ENCODE results near the gene AP1M2. TPM values are rescaled to one million over a fixed set of nuclear protein-coding genes. Genes with fewer than 3 reads are reported as not detected.

The AP1M2 gene
- total RNA-seq, 1 experiment from 2014 or later, result 10.1 TPM

DNA sequence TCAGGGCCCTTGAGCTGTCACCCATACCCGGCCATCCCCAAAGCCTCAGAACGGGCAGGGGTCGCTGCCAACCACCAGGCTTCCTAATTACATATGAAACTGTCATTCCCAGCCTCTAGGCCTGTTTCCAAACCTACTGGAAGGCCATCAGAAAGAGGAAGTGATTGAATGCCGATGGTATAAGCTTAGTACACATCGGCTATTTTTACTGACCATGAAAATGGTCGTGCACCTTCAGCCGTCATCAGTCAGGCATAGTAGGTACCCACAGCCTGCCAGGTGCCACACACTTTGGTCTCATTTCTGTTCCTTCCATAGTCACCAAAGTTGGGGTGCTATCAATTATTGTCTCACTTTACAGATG, 31.5 kb downstream of the AP1M2 start:
- no TSS peak for BruUV-seq (replicated peaks)
- no peaks in the 10 kb centered on the region for H3K9me3 ChIP-seq (ENCODE audit: control insufficient read depth, insufficient read depth, low read depth, low read length)
- in situ Hi-C loops (cut with HindIII; ENCODE audit: low pct_unique_long_range_greater_than_20kb, low sequenced_read_pairs) (no loop called here), intact Hi-C loops (cut with micrococcal nuclease; ENCODE audit: unreplicated experiment) (no loop called here)
- no peaks in the 10 kb centered on the region for H3K27me3 ChIP-seq (ENCODE audit: control insufficient read depth, insufficient read depth, low read length)
- H3K27ac ChIP-seq (ENCODE audit: low read length), result no peak overlapping the region
- no peaks in the 10 kb centered on the region for H3K4me1 ChIP-seq (ENCODE audit: control insufficient read depth, insufficient read depth, low read length)
- CTCF ChIA-PET, result no interaction called here
- no peak overlapping the region for H3K4me3 ChIP-seq (ENCODE audit: low read depth in 2 of 2, low read length in 2 of 2)
- POLR2A ChIA-PET, result no interaction called here
- ATAC-seq (no peak), DNase-seq (ENCODE audit: low read depth, low spot score) (no peak)
- peaks cover 3% of the 10 kb centered on the region; the same call in 1 of the 2 replicates for H3K36me3 ChIP-seq (ENCODE audit: control insufficient read depth, insufficient read depth, low read length)
- TF ChIP-seq SIN3A (IDR thresholded peaks at IDR 0.05; ENCODE audit: borderline replicate concordance, insufficient read depth, low read depth, low read length), result no peak
- TF ChIP-seq, protein P1, sequence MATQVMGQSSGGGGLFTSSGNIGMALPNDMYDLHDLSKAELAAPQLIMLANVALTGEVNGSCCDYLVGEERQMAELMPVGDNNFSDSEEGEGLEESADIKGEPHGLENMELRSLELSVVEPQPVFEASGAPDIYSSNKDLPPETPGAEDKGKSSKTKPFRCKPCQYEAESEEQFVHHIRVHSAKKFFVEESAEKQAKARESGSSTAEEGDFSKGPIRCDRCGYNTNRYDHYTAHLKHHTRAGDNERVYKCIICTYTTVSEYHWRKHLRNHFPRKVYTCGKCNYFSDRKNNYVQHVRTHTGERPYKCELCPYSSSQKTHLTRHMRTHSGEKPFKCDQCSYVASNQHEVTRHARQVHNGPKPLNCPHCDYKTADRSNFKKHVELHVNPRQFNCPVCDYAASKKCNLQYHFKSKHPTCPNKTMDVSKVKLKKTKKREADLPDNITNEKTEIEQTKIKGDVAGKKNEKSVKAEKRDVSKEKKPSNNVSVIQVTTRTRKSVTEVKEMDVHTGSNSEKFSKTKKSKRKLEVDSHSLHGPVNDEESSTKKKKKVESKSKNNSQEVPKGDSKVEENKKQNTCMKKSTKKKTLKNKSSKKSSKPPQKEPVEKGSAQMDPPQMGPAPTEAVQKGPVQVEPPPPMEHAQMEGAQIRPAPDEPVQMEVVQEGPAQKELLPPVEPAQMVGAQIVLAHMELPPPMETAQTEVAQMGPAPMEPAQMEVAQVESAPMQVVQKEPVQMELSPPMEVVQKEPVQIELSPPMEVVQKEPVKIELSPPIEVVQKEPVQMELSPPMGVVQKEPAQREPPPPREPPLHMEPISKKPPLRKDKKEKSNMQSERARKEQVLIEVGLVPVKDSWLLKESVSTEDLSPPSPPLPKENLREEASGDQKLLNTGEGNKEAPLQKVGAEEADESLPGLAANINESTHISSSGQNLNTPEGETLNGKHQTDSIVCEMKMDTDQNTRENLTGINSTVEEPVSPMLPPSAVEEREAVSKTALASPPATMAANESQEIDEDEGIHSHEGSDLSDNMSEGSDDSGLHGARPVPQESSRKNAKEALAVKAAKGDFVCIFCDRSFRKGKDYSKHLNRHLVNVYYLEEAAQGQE (IDR thresholded peaks at IDR 0.05; ENCODE audit: insufficient read depth in 1 of 2, low read depth in 2 of 2, low read length in 1 of 2), result no peak
- no peak for TF ChIP-seq POLR2AphosphoS5 (IDR thresholded peaks at IDR 0.05; ENCODE audit: low read depth, low read length)
- TF ChIP-seq, protein P2, sequence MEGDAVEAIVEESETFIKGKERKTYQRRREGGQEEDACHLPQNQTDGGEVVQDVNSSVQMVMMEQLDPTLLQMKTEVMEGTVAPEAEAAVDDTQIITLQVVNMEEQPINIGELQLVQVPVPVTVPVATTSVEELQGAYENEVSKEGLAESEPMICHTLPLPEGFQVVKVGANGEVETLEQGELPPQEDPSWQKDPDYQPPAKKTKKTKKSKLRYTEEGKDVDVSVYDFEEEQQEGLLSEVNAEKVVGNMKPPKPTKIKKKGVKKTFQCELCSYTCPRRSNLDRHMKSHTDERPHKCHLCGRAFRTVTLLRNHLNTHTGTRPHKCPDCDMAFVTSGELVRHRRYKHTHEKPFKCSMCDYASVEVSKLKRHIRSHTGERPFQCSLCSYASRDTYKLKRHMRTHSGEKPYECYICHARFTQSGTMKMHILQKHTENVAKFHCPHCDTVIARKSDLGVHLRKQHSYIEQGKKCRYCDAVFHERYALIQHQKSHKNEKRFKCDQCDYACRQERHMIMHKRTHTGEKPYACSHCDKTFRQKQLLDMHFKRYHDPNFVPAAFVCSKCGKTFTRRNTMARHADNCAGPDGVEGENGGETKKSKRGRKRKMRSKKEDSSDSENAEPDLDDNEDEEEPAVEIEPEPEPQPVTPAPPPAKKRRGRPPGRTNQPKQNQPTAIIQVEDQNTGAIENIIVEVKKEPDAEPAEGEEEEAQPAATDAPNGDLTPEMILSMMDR (IDR thresholded peaks at IDR 0.05), result no peak

DNA sequence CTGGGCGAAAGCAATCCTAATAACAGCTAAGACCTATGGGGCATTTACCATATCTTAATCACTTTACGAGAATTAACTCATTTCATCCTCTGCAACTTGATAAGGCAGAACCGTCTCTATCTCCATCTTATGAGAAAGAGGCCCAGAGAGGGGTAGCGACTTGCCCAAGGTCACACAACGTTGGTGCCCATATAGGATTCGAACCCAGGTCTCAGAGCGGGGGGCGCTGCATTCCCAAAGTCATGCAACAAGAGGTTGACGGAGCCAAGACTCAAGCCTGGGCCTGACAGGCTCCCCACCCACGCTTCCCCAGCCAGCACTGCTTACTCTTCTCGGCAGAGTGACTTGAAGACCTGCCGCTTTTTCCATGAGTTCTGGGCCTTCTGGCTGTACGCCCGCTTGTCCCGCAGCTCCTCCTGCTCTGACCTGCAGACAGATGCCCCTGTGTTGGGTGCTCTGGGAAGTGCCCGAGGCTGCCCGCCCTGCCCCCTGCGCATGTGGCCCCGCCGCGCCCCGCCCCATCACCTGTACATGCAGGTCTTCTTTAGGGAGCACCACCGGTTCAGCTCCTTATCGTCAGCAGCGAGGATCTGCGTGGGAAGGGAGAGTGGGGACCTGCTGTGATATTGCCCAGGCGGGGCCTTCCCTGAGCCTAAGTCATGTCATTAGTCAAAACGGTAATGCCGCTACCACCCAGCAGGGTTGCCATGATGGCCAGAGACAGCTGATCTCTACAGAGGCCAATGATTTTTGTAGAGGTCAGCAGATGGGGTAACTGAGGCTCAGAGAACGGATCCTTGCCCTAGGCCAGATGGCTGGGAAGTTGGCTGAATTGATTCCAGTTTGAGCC, 32.1 kb downstream of the AP1M2 start:
- Histone ChIP-seq H3K36me3 (ENCODE audit: control insufficient read depth, insufficient read depth, low read length) (peaks cover 3% of the 10 kb centered on the region; the same call in 1 of the 2 replicates), H3K27me3 (ENCODE audit: control insufficient read depth, insufficient read depth, low read length) (no peaks in the 10 kb centered on the region), H3K27ac (ENCODE audit: low read length) (no peak overlapping the region), H3K4me1 (ENCODE audit: control insufficient read depth, insufficient read depth, low read length) (no peaks in the 10 kb centered on the region), H3K4me3 (ENCODE audit: low read depth in 2 of 2, low read length in 2 of 2) (no peak overlapping the region), H3K9me3 (ENCODE audit: control insufficient read depth, insufficient read depth, low read depth, low read length) (no peaks in the 10 kb centered on the region)
- DNase-seq (ENCODE audit: low read depth, low spot score), result no peak
- BruUV-seq (replicated peaks), result no TSS peak
- CTCF ChIA-PET, result no interaction called here
- no peak for TF ChIP-seq SIN3A (IDR thresholded peaks at IDR 0.05; ENCODE audit: borderline replicate concordance, insufficient read depth, low read depth, low read length)
- intact Hi-C loops (cut with micrococcal nuclease; ENCODE audit: unreplicated experiment), result no loop called here
- no peak for ATAC-seq
- POLR2A ChIA-PET, result no interaction called here
- in situ Hi-C loops (cut with HindIII; ENCODE audit: low pct_unique_long_range_greater_than_20kb, low sequenced_read_pairs), result no loop called here

DNA sequence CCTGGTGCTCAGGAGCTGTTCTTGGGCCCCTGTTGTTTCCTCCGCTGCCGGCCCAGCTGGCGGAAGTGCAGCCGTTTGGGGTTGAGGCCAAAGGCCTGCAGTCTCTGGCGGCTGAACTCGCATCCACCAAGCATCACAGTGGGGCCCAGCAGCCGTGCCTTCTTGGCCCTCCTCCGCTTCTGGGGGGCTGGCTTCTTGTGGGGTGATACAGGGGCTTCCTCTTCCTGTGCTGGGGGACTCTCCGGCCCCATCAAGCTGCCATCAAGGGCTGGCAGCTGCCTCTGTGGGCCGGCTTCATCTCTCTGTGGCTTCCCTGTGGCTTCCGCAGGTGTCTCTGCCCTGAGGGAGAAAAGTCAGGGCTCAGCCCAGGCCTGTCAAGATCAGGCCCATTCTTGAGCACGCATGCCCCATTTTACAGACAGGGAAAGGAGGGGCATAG, 33.1 kb downstream of the AP1M2 start:
- no peaks in the 10 kb centered on the region for H3K36me3 ChIP-seq (ENCODE audit: control insufficient read depth, insufficient read depth, low read length)
- no peaks in the 10 kb centered on the region for H3K9me3 ChIP-seq (ENCODE audit: control insufficient read depth, insufficient read depth, low read depth, low read length)
- no peaks in the 10 kb centered on the region for H3K4me1 ChIP-seq (ENCODE audit: control insufficient read depth, insufficient read depth, low read length)
- in situ Hi-C loops (cut with HindIII; ENCODE audit: low pct_unique_long_range_greater_than_20kb, low sequenced_read_pairs) (no loop called here), intact Hi-C loops (cut with micrococcal nuclease; ENCODE audit: unreplicated experiment) (no loop called here)
- POLR2A ChIA-PET, result interaction anchor here (0.6 kb wide), 1 partner anchor 166 kb away, joined by 5 read pairs; no protein-coding TSS in a partner anchor
- no peak overlapping the region for H3K4me3 ChIP-seq (ENCODE audit: low read depth in 2 of 2, low read length in 2 of 2)
- no peaks in the 10 kb centered on the region for H3K27me3 ChIP-seq (ENCODE audit: control insufficient read depth, insufficient read depth, low read length)
- ATAC-seq (no peak), DNase-seq (ENCODE audit: low read depth, low spot score) (no peak)
- CTCF ChIA-PET, result no interaction called here
- TF ChIP-seq SIN3A (IDR thresholded peaks at IDR 0.05; ENCODE audit: borderline replicate concordance, insufficient read depth, low read depth, low read length) (no peak), TCF7L2 (IDR thresholded peaks at IDR 0.05; ENCODE audit: low read depth, low read length) (no peak), POLR2AphosphoS5 (IDR thresholded peaks at IDR 0.05; ENCODE audit: low read depth, low read length) (no peak)
- TF ChIP-seq, protein P2 (IDR thresholded peaks at IDR 0.05), result no peak
- TF ChIP-seq, protein P1 (IDR thresholded peaks at IDR 0.05; ENCODE audit: insufficient read depth in 1 of 2, low read depth in 2 of 2, low read length in 1 of 2), result no peak
- BruUV-seq (replicated peaks), result no TSS peak
- no peak overlapping the region for H3K27ac ChIP-seq (ENCODE audit: low read length)
